ENCODE measurements around the gene NIPAL3.

GRCh38 chr1:24442764-24443163 is 27.2 kb downstream of the NIPAL3 start:
- TF ChIP-seq, protein P1, sequence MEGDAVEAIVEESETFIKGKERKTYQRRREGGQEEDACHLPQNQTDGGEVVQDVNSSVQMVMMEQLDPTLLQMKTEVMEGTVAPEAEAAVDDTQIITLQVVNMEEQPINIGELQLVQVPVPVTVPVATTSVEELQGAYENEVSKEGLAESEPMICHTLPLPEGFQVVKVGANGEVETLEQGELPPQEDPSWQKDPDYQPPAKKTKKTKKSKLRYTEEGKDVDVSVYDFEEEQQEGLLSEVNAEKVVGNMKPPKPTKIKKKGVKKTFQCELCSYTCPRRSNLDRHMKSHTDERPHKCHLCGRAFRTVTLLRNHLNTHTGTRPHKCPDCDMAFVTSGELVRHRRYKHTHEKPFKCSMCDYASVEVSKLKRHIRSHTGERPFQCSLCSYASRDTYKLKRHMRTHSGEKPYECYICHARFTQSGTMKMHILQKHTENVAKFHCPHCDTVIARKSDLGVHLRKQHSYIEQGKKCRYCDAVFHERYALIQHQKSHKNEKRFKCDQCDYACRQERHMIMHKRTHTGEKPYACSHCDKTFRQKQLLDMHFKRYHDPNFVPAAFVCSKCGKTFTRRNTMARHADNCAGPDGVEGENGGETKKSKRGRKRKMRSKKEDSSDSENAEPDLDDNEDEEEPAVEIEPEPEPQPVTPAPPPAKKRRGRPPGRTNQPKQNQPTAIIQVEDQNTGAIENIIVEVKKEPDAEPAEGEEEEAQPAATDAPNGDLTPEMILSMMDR (optimal IDR thresholded peaks at IDR 0.05 in 1 of 3, IDR thresholded peaks at IDR 0.05 in 1 of 3, conservative IDR thresholded peaks at IDR 0.05 in 1 of 3; ENCODE audit: extremely low read depth in 1 of 3, insufficient read depth in 2 of 3, low read length in 3 of 3), result no peak
- no peak for TF ChIP-seq EZH2 (IDR thresholded peaks at IDR 0.05; ENCODE audit: low read length)

Measured in keratinocyte (primary cell).